Nucleus accumbens (tissue), 56 donors: ENCODE data around the gene NAA50.
A peak's percentile ranks its signal among the peaks of the same experiment; 100 is the strongest.

Source experiments
- DNase-seq, 56 donors: peaks; one replicate each; lab custom pipeline; 2025; lab: John Stamatoyannopoulos, UW

Gene NAA50

DNA sequence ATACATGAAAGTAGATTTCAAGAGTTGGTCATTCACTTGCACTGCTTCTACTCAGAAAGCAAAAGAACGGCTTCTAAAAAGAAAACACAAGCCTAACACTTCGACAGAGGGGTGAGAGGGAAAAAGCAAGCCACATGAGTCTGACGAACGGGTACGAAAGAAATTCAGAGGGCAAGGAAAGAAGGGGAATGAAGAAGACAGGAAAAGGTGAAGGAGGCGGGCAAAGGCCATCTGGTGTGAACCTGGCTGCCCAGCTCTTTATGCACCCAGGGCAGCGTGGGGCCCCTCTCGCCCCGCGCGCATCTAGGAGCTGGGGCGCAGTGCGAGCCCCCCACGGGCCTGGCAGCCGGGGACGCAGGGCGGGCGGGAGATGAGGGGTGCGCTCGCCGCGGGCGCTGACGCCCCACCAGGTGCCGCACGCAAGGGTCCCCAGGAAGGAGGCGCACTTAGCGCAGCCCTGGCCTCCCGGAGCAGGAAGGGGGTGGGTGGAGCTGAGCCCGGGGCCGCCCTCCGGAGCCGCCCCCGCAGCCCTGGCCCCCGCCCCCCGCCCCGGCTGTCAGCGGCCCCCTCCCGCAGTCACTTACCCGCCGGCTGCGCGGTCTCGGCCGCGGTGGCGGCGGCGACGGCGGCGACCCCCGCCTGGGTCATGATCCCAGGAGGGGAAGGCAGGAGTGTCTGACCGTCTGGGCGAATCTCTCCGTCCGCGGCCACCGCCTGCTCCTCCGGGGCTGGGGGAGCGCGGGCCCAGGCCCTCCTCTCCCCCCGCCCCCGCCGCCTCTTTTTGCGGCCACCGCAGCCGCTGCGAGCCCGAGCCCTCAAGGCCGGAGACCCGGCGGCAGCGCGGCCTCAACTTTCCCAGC is 50.0 kb downstream of the NAA50 start, which contains the start of gene USF3:
USF3 (minus strand) TSS at position 857 of the 860 bp plus-strand sequence. CDS start 21,764 bp downstream, outside the sequence.
- peak in 51 of 56 donors; percentile 20 to 80 (median 61) for DNase-seq

DNA sequence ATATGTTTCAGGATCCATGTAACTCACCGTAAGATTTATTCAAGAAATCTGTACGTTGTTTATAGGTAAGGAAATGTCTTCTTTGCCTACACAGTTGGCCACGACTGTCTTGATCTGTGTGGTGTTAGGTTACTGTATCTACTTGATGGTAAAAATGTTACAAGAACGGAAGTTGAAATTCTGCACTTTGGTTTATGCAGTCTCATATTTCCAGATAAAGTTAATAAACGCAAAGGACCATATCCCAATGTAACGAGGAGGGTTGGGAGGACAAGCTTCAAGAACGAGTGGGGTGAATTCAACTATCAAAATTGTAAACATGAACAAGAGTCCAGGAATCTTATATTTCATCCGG is 50.6 kb downstream of the NAA50 start:
- no peak for DNase-seq

DNA sequence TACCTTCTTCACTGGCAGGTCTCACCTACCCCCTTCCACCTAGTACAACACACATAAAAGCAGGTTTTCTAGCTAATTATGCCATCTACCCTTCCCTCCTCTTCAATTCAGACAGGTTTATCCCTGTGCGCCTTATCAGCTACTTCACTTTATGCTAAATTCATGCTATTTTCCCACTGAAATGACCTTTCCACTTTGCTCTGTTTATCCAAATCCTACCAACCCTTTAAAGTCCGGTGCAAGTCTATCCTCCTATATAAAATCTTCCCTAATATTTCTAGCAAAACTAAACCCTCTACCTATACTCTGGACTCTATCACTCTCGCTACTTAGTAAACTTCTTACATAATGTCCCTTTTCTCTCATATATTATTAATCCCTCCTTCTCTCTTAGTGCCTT is 55.6 kb downstream of the NAA50 start:
- DNase-seq: no peak

DNA sequence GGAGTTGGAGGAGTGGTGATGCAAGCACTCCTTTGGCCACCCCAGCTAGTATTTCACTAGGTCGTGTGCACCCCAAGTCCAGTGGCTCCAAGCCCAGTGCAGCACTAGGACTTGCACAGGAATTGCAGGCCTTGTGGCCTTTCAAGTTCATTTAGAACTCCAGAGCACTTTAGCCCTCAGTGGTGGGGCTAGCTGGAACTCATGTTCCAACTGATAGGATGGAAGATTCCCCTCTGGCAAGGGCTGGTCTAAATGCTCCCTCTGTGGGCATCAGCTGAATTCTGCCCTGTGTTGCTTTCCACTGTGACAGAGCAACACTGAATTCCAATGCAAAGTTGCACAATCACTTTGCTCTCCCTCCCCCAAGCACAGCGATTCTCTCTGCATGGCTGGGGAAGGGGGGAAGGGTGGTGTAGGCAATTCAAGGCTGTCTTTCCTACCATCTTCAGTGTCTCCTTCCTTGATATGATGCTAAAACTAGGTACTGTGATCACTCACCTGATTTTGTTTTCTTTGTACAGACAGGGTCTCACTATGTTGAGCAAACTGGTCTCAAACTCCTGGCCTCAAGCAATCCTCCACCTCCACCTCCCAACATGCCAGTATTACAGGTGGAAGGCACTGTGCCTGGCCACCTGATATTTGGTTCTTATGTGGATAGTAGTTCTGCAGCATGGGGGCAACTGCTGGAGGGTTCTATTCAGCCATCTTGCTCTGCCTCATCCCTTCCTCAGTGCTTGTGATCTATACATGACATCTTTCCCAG is 59.9 kb downstream of the NAA50 start:
- DNase-seq: peak in 1 of 56 donors; percentile 0

- DNase-seq: no peak
These were observed 60.9 kb downstream of the NAA50 start for GRCh38 chr3:113685124-113685523.

GRCh38 chr3:113684271-113684819 is 61.7 kb downstream of the NAA50 start:
- DNase-seq: no peak

GRCh38 chr3:113678773-113679172 is 67.3 kb downstream of the NAA50 start:
- no peak for DNase-seq

DNA sequence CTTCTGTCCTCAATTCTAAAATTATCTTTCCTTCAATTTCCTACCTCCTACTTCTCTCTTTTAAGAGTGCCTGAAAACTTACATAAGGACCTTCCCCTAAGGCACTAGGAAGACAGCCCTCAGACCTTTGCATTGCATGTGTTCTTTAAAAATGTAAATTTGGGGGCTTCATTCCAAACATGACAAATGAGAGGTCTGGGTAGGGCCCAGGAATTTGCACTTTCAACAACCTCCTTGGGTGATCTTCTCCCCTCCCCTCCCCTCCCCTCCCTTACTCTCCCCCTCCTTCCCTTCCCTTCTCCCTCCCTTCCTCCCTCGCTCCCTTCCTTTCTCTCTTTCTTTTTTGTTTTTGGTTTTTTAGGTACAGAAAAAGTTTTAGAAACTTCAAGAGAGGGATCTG is 68.3 kb downstream of the NAA50 start:
- no peak for DNase-seq

DNA sequence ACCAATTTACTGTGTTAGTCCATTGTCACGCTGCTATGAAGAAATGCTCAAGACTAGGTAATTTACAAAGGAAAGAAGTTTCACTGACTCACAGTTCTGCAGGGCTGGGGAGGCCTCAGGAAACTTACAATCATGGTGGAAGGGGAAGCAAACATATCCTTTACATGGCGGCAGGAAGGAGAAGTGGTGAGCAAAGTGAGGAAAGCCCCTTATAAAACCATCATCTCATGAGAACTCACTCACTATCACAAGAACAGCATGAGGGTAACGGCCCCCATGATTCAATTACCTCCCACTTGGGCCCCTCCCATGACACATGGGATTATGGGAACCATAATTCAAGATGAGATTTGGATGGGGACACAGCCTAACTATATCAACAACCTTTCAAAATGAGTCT is 69.8 kb downstream of the NAA50 start:
- DNase-seq: no peak

GRCh38 chr3:113673593-113673992 is 72.5 kb downstream of the NAA50 start:
- DNase-seq: no peak

- no peak for DNase-seq
These were observed 78.0 kb downstream of the NAA50 start for GRCh38 chr3:113668015-113668414.
